ENCODE measurements around the gene RALGPS1.

GRCh38 chr9:127206666-127207065 lies 292.1 kb downstream of the RALGPS1 start:
- TF ChIP-seq, protein P1, sequence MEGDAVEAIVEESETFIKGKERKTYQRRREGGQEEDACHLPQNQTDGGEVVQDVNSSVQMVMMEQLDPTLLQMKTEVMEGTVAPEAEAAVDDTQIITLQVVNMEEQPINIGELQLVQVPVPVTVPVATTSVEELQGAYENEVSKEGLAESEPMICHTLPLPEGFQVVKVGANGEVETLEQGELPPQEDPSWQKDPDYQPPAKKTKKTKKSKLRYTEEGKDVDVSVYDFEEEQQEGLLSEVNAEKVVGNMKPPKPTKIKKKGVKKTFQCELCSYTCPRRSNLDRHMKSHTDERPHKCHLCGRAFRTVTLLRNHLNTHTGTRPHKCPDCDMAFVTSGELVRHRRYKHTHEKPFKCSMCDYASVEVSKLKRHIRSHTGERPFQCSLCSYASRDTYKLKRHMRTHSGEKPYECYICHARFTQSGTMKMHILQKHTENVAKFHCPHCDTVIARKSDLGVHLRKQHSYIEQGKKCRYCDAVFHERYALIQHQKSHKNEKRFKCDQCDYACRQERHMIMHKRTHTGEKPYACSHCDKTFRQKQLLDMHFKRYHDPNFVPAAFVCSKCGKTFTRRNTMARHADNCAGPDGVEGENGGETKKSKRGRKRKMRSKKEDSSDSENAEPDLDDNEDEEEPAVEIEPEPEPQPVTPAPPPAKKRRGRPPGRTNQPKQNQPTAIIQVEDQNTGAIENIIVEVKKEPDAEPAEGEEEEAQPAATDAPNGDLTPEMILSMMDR (conservative IDR thresholded peaks at IDR 0.05 in 1 of 2, IDR thresholded peaks at IDR 0.05 in 1 of 2; ENCODE audit: low read depth in 1 of 2, low read length in 2 of 2) = no peak
- TF ChIP-seq EZH2 (IDR thresholded peaks at IDR 0.05; ENCODE audit: low read length, missing control alignments) = no peak

Measured in fibroblast of lung (primary cell).